Tibial nerve (tissue), 4 donors: Measurements from ENCODE around the gene PECR. TPM values are rescaled to one million over a fixed set of nuclear protein-coding genes. Genes with fewer than 3 reads are reported as not detected.

Experiments used
- DNase-seq, 2 donors: peaks; one replicate each; pipeline ENCODE4 v3.0.0-alpha.2; 2019; ENCODE audit warnings: low spot score in 2 of 2
- H3K27ac ChIP-seq, 4 donors: fragments of 200-600 bp; sonication (generic) in 3 of 4; one replicate each; pipeline ENCODE4 v1.5.1; 2017 to 2019; ENCODE audit warnings: mild to moderate bottlenecking in 1 of 4
- H3K27me3 ChIP-seq, 2 donors: fragments of 200-600 bp; sonication (generic) in 1 of 2; one replicate each; pipeline versions ENCODE4 v1.5.1 to v1.6.0; 2017 to 2019
- H3K36me3 ChIP-seq, 3 donors: fragments of 200-600 bp; sonication (generic); one replicate each; pipeline ENCODE4 v1.5.1; 2018 to 2019
- H3K4me1 ChIP-seq, 4 donors: fragments of 200-600 bp; sonication (generic) in 3 of 4; one replicate each; pipeline ENCODE4 v1.5.1; 2017 to 2019
- H3K4me3 ChIP-seq, 4 donors: fragments of 200-600 bp; sonication (generic) in 3 of 4; one replicate each; pipeline ENCODE4 v1.5.1; 2017 to 2019; ENCODE audit warnings: mild to moderate bottlenecking in 1 of 4, moderate library complexity in 1 of 4
- H3K9me3 ChIP-seq, 4 donors: fragments of 200-600 bp; sonication (generic) in 3 of 4; one replicate each; pipeline ENCODE4 v1.5.1; 2017 to 2019
- CTCF ChIP-seq, 5 experiments: fragments of 200-600 bp in 3 of 5; fragments of 450-650 bp in 2 of 5; sonication (generic) in 3 of 5; IDR thresholded peaks; one replicate each; pipeline ENCODE4 v1.5.1; 2016 to 2019; ENCODE audit warnings: antibody characterized with exemption in 5 of 5, mild to moderate bottlenecking in 3 of 5, moderate library complexity in 2 of 5
- EP300 ChIP-seq, 2 donors: sonication (generic); formaldehyde crosslinking; IDR thresholded peaks; one replicate each; pipeline ENCODE4 v1.6.1; 2017; ENCODE audit warnings: antibody characterized with exemption in 2 of 2, mild to moderate bottlenecking in 1 of 2
- POLR2A ChIP-seq, 2 donors: fragments of 450-650 bp; IDR thresholded peaks; one replicate each; pipeline ENCODE4 v1.6.1; 2017; ENCODE audit warnings: antibody characterized with exemption in 2 of 2, mild to moderate bottlenecking in 2 of 2, moderate library complexity in 2 of 2
- WGBS, 2 donors: methylation state at CpG; one replicate each; pipeline ENCODE4 v1.1.5; 2018; 5-methylcytosine and 5-hydroxymethylcytosine counted together
- total RNA-seq, 4 donors: library from RNA; depleted of rRNA; stranded (reverse); fragments of >200 nt; gene quantifications; one replicate each; pipeline ENCODE4 v1.1.0, GENCODE V29; 2016

PECR gene
- total RNA-seq, 4 donors from 2014 or later: 12.7 to 18.8 (median 16.0) TPM

- whole genome bisulfite sequencing, 2 donors: 78 to 81% methylated on average over 2 of the region's 2 CpGs
- no peak for DNase-seq
- no peaks in the 10 kb centered on the region for H3K36me3 ChIP-seq
These were observed 4.7 kb upstream of the PECR start for GRCh38 chr2:216086207-216086893.

GRCh38 chr2:216084547-216084946 is 2.9 kb upstream of the PECR start:
- H3K4me3 ChIP-seq: no peak overlapping the region
- no peaks in the 10 kb centered on the region for H3K36me3 ChIP-seq
- TF ChIP-seq POLR2A (IDR thresholded peaks at IDR 0.05): no peak
- peaks cover 0 to 23% (median 12%) of the 10 kb centered on the region in 4 donors for H3K4me1 ChIP-seq
- WGBS, 2 donors: 66% methylated on average over 3 of the region's 3 CpGs
- no peaks in the 10 kb centered on the region for H3K27me3 ChIP-seq
- no peak for DNase-seq
- H3K27ac ChIP-seq: no peak overlapping the region
- H3K9me3 ChIP-seq: no peaks in the 10 kb centered on the region

More at GRCh38 chr2:216086207-216086893, 4.7 kb upstream of the PECR start:
- Histone ChIP-seq H3K4me1 (peaks cover 0 to 14% (median 4%) of the 10 kb centered on the region in 4 donors), H3K27me3 (no peaks in the 10 kb centered on the region), H3K4me3 (no peak overlapping the region), H3K9me3 (no peaks in the 10 kb centered on the region), H3K27ac (no peak overlapping the region)
- no peak for TF ChIP-seq CTCF (IDR thresholded peaks at IDR 0.05)
- no peak for TF ChIP-seq POLR2A (IDR thresholded peaks at IDR 0.05)
- TF ChIP-seq EP300 (IDR thresholded peaks at IDR 0.05): no peak

- H3K36me3 ChIP-seq: no peaks in the 10 kb centered on the region
These were observed 2.1 kb upstream of the PECR start for GRCh38 chr2:216083464-216084281.

GRCh38 chr2:216082805-216083204 is 1.2 kb upstream of the PECR start:
- Histone ChIP-seq H3K36me3 (no peaks in the 10 kb centered on the region), H3K27ac (no peak overlapping the region), H3K4me3 (no peak overlapping the region), H3K4me1 (peaks cover 0 to 23% (median 12%) of the 10 kb centered on the region in 4 donors), H3K27me3 (no peaks in the 10 kb centered on the region), H3K9me3 (no peaks in the 10 kb centered on the region)
- TF ChIP-seq POLR2A (IDR thresholded peaks at IDR 0.05) (no peak), EP300 (IDR thresholded peaks at IDR 0.05) (no peak), CTCF (IDR thresholded peaks at IDR 0.05) (no peak)
- no peak for DNase-seq
- WGBS, 2 donors: 60 to 76% methylated on average over 3 of the region's 3 CpGs

More at GRCh38 chr2:216083464-216084281, 2.1 kb upstream of the PECR start:
- DNase-seq: no peak
- TF ChIP-seq POLR2A (IDR thresholded peaks at IDR 0.05): no peak
- no peak for TF ChIP-seq CTCF (IDR thresholded peaks at IDR 0.05)
- TF ChIP-seq EP300 (IDR thresholded peaks at IDR 0.05): no peak
- H3K27me3 ChIP-seq: no peaks in the 10 kb centered on the region
- 53 to 82% methylated on average over 11 of the region's 11 CpGs for WGBS, 2 donors
- no peak overlapping the region for H3K4me3 ChIP-seq
- peaks cover 0 to 23% (median 12%) of the 10 kb centered on the region in 4 donors for H3K4me1 ChIP-seq
- no peaks in the 10 kb centered on the region for H3K9me3 ChIP-seq
- peak overlapping the region in 1 of 4 donors; percentile 36 for H3K27ac ChIP-seq

GRCh38 chr2:216082117-216082711 is 605 bp upstream of the PECR start:
- no peak for TF ChIP-seq POLR2A (IDR thresholded peaks at IDR 0.05)
- no peak for TF ChIP-seq EP300 (IDR thresholded peaks at IDR 0.05)
- no peak for TF ChIP-seq CTCF (IDR thresholded peaks at IDR 0.05)
- no peak for DNase-seq
- Histone ChIP-seq H3K4me3 (peak overlapping the region; percentile 57 to 86 (median 66)), H3K27ac (peak overlapping the region; percentile 35 to 76 (median 53)), H3K4me1 (peaks cover 0 to 23% (median 12%) of the 10 kb centered on the region in 4 donors), H3K36me3 (no peaks in the 10 kb centered on the region), H3K9me3 (no peaks in the 10 kb centered on the region), H3K27me3 (no peaks in the 10 kb centered on the region)
- whole genome bisulfite sequencing, 2 donors: 14 to 16% methylated on average over 22 of the region's 22 CpGs
